H1 (cell line): Measurements from ENCODE around the gene SNAPC3. TPM values are rescaled to one million over a fixed set of nuclear protein-coding genes. Genes with fewer than 3 reads are reported as not detected.

Experiments used
- CTCF ChIA-PET: fragments of 300-600 bp; sonication (Branson Sonifier 250); formaldehyde crosslinking; loops from one replicate; lab custom pipeline; 2021; ENCODE audit not compliant: partially characterized antibody; lab: Charles Lee
- POLR2A ChIA-PET: fragments of 300-600 bp; sonication (Branson Sonifier 250); formaldehyde crosslinking; loops from one replicate; lab custom pipeline; 2021; ENCODE audit warnings: inconsistent platforms; ENCODE audit not compliant: partially characterized antibody; lab: Charles Lee
- DNase-seq, 2 experiments: peaks; one replicate each; pipeline versions ENCODE4 v3.0.0 to v3.0.0-alpha.2; 2010 to 2022; ENCODE audit warnings: low spot score in 2 of 2, low read depth in 1 of 2, mixed read lengths in 1 of 2
- FAIRE-seq: peaks from 2 replicates; lab custom pipeline; 2011; peaks lifted over from hg19 to GRCh38; lab: Jason Lieb, UNC
- H2AFZ ChIP-seq: 2 replicates; pipeline ENCODE4 v1.8.1; 2012; ENCODE audit warnings: low read length, inconsistent platforms
- H2AK5ac ChIP-seq: 2 replicates; pipeline ENCODE4 v1.6.1; 2013; ENCODE audit warnings: low read depth, low read length
- H2BK120ac ChIP-seq: replicated peaks from 2 replicates; pipeline ENCODE3; 2013; ENCODE audit warnings: low read depth, low read length, inconsistent platforms
- H2BK12ac ChIP-seq: 2 replicates; pipeline ENCODE4 v1.6.1; 2013; ENCODE audit warnings: low read depth, low read length
- H2BK15ac ChIP-seq: 2 replicates; pipeline ENCODE4 v1.6.1; 2013; ENCODE audit warnings: low read length
- H2BK20ac ChIP-seq: 2 replicates; pipeline ENCODE4 v1.6.1; 2013; ENCODE audit warnings: low read length
- H2BK5ac ChIP-seq: 2 replicates; pipeline ENCODE4 v1.6.1; 2013; ENCODE audit warnings: low read depth, low read length
- H3K14ac ChIP-seq: 2 replicates; pipeline ENCODE4 v1.6.1; 2013; ENCODE audit warnings: inconsistent platforms; ENCODE audit not compliant: insufficient read length
- H3K18ac ChIP-seq: 2 replicates; pipeline ENCODE4 v1.6.1; 2013; ENCODE audit warnings: low read length; ENCODE audit errors: extremely low read depth
- H3K23ac ChIP-seq: 2 replicates; pipeline ENCODE4 v1.6.1; 2013; ENCODE audit warnings: inconsistent platforms; ENCODE audit not compliant: insufficient read length
- H3K23me2 ChIP-seq: 2 replicates; pipeline ENCODE4 v1.6.1; 2013; ENCODE audit warnings: low read depth, low read length
- H3K27ac ChIP-seq: 2 replicates; pipeline ENCODE4 v1.6.1; 2011; ENCODE audit warnings: low read depth, low read length, inconsistent platforms
- H3K27me3 ChIP-seq, 4 experiments: replicated peaks in 1 of 4; 1 replicate in 1 of 4; 2 replicates in 3 of 4; pipeline versions ENCODE4 v1.6.1 to v1.8.1; 2011 to 2013; ENCODE audit warnings: low read length in 3 of 4, mild to moderate bottlenecking in 3 of 4, inconsistent platforms in 2 of 4, mixed read lengths in 2 of 4, moderate library complexity in 1 of 4; ENCODE audit not compliant: control insufficient read depth in 3 of 4, insufficient read depth in 3 of 4; ENCODE audit errors: extremely low read depth in 1 of 4
- H3K36me3 ChIP-seq, 4 experiments: 2 replicates each; pipeline versions ENCODE4 v1.6.1 to v1.8.1; 2011 to 2013; ENCODE audit warnings: mild to moderate bottlenecking in 4 of 4, low read length in 3 of 4, moderate library complexity in 2 of 4, control low read depth in 1 of 4, inconsistent platforms in 1 of 4; ENCODE audit not compliant: insufficient read depth in 4 of 4, control insufficient read depth in 2 of 4
- H3K4ac ChIP-seq: replicated peaks from 2 replicates; pipeline ENCODE3; 2013; ENCODE audit warnings: low read length, low read depth, mixed read lengths, inconsistent platforms; ENCODE audit not compliant: insufficient read length
- H3K4me1 ChIP-seq, 4 experiments: replicated peaks in 1 of 4; 1 replicate in 1 of 4; 2 replicates in 3 of 4; pipeline versions ENCODE4 v1.6.1 to v1.8.1; 2011 to 2013; ENCODE audit warnings: low read length in 3 of 4, inconsistent platforms in 2 of 4, mixed read lengths in 1 of 4; ENCODE audit not compliant: insufficient read depth in 4 of 4, control insufficient read depth in 3 of 4
- H3K4me2 ChIP-seq, 2 experiments: 2 replicates each; pipeline versions ENCODE4 v1.6.1 to v1.8.1; 2011 to 2013; ENCODE audit warnings: low read depth in 2 of 2, low read length in 2 of 2, control low read depth in 1 of 2, inconsistent platforms in 1 of 2, mild to moderate bottlenecking in 1 of 2; ENCODE audit not compliant: insufficient read depth in 1 of 2
- H3K4me3 ChIP-seq, 4 experiments: fragments of 200-600, 300-600 bp in 1 of 4; sonication (generic), shearing (Covaris generic), sonication (Bioruptor Twin) in 1 of 4; 2 replicates each; pipeline versions ENCODE4 v1.5.1 to v1.8.1; 2011 to 2016; ENCODE audit warnings: low read length in 4 of 4, low read depth in 3 of 4, control low read depth in 2 of 4, inconsistent platforms in 2 of 4, mild to moderate bottlenecking in 2 of 4, mixed read lengths in 1 of 4, moderate library complexity in 1 of 4; ENCODE audit not compliant: insufficient read depth in 2 of 4; ENCODE audit errors: extremely low read depth in 1 of 4
- H3K56ac ChIP-seq: replicated peaks from 2 replicates; pipeline ENCODE3; 2013; ENCODE audit warnings: low read depth, mild to moderate bottlenecking, mixed read lengths, low read length, inconsistent platforms; ENCODE audit not compliant: insufficient read length
- H3K79me1 ChIP-seq: 2 replicates; pipeline ENCODE4 v1.6.1; 2013; ENCODE audit warnings: low read depth, low read length, control low read depth
- H3K79me2 ChIP-seq, 2 experiments: 2 replicates each; pipeline versions ENCODE4 v1.6.1 to v1.8.1; 2012 to 2013; ENCODE audit warnings: low read length in 2 of 2, mild to moderate bottlenecking in 2 of 2, inconsistent platforms in 1 of 2; ENCODE audit not compliant: insufficient read depth in 2 of 2, control insufficient read depth in 1 of 2
- H3K9ac ChIP-seq, 4 experiments: replicated peaks in 1 of 4; 1 replicate in 1 of 4; 2 replicates in 3 of 4; pipeline versions ENCODE4 v1.6.1 to v1.8.1; 2011 to 2013; ENCODE audit warnings: low read depth in 3 of 4, low read length in 3 of 4, control low read depth in 2 of 4, mild to moderate bottlenecking in 2 of 4, moderate library complexity in 2 of 4, inconsistent platforms in 1 of 4; ENCODE audit errors: extremely low read depth in 1 of 4
- H3K9me3 ChIP-seq, 2 experiments: 2 replicates each; pipeline versions ENCODE4 v1.6.1 to v1.8.1; 2012 to 2013; ENCODE audit warnings: mild to moderate bottlenecking in 2 of 2, moderate library complexity in 2 of 2, control low read depth in 1 of 2, inconsistent platforms in 1 of 2, low read depth in 1 of 2, low read length in 1 of 2, mixed read lengths in 1 of 2; ENCODE audit not compliant: insufficient read depth in 2 of 2
- H4K20me1 ChIP-seq, 2 experiments: replicated peaks in 1 of 2; 2 replicates each; pipeline versions ENCODE3 to v1.8.1; 2011 to 2013; ENCODE audit warnings: inconsistent platforms in 2 of 2, low read length in 2 of 2, mild to moderate bottlenecking in 1 of 2; ENCODE audit not compliant: insufficient read depth in 2 of 2, control insufficient read depth in 1 of 2
- H4K5ac ChIP-seq: 2 replicates; pipeline ENCODE4 v1.6.1; 2013; ENCODE audit warnings: low read length, low read depth, mixed read lengths, inconsistent platforms; ENCODE audit not compliant: insufficient read length
- H4K8ac ChIP-seq: 2 replicates; pipeline ENCODE4 v1.8.0; 2013; ENCODE audit warnings: mild to moderate bottlenecking, moderate library complexity, low read length, inconsistent platforms; ENCODE audit not compliant: insufficient read depth; ENCODE audit errors: extremely low read depth
- H4K91ac ChIP-seq: replicated peaks from 2 replicates; pipeline ENCODE3; 2013; ENCODE audit warnings: low read length, mixed read lengths, inconsistent platforms; ENCODE audit not compliant: insufficient read length
- ASH2L ChIP-seq: fragments of 200-600, 300-600 bp; sonication (generic); IDR thresholded peaks from one replicate; pipeline ENCODE4 v1.7.1; 2017; ENCODE audit warnings: low read length
- BRCA1 ChIP-seq: IDR thresholded peaks from 2 replicates; pipeline ENCODE4 v1.6.1; 2012; ENCODE audit warnings: low read depth, low read length, improper control_type of control experiment
- SUZ12 ChIP-seq: fragments of 200-600 bp; sonication (generic); IDR thresholded peaks from 2 replicates; pipeline ENCODE4 v1.6.1; 2012; ENCODE audit warnings: mild to moderate bottlenecking, inconsistent platforms, low read length, moderate library complexity, mixed read lengths
- TBP ChIP-seq: IDR thresholded peaks from 2 replicates; pipeline ENCODE4 v1.6.1; 2011; ENCODE audit warnings: low read depth, low read length, improper control_type of control experiment
- WGBS, 2 experiments: shearing (Covaris generic) in 1 of 2; methylation state at CpG; one replicate each; pipeline versions ENCODE4 v1.1.6 to v1.1.7; 2013 to 2015; ENCODE audit warnings: low lambda C conversion rate in 2 of 2, mixed read lengths in 2 of 2, inconsistent platforms in 1 of 2, low coverage in 1 of 2, missing lambda C conversion rate in 1 of 2; ENCODE audit not compliant: insufficient replicate concordance in 2 of 2, insufficient coverage in 1 of 2, insufficient read length in 1 of 2; ENCODE audit errors: extremely low coverage in 1 of 2, missing lambda C conversion rate in 1 of 2; 5-methylcytosine and 5-hydroxymethylcytosine counted together
- polyA plus RNA-seq, 7 experiments: library from polyadenylated mRNA; depleted of rRNA in 3 of 7; stranded (reverse) in 5 of 7; unstranded in 2 of 7; fragments of >200 nt in 5 of 7; fragments of 200-250 nt in 2 of 7; gene quantifications; 1 replicate in 5 of 7; 2 replicates in 1 of 7; 4 replicates in 1 of 7; pipeline versions ENCODE4 v1.2.1 to v1.2.3, GENCODE V29; 2011 to 2013; ENCODE audit warnings: missing spikeins in 2 of 7, mixed read lengths in 2 of 7
- total RNA-seq: library from RNA; stranded (reverse); fragmentation: NEBNext Ultra II Directional; extraction: Animal tissue kit (Norgen Biotek cat#: 25700); gene quantifications from 2 replicates; pipeline ENCODE4 v1.2.1, GENCODE V29; 2021
- TF ChIP-seq, protein P1 (sequence below): IDR thresholded peaks from 2 replicates; pipeline ENCODE4 v1.6.1; 2011; ENCODE audit warnings: low read length, improper control_type of control experiment

The SNAPC3 gene
- total and polyA plus RNA-seq, 2 of the 8 experiments (the other 6 are each of a cell fraction or from before 2014, with no cell fraction given), result 11.9 to 25.8 TPM

DNA sequence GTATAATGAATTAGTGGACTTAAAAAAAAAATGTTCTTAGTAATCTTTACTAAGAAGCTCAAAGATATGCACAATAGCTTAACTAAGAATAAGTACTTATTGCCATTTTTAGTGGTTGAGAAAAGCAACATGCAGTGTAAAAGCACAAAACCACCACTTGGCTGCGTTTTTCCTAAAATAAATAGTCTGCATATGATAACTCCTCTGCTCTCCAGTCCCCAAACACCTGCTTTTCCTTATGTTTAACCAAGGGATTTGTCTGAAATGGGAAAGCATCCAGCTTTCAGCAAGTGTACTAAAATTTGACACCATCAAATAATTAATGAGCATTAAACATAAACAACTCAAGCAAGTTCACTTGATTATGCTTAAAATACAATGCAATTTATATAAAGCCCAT lies 46.7 kb downstream of the SNAPC3 start:
- no peak for FAIRE-seq
- Histone ChIP-seq H2BK15ac (no peak overlapping the region), H3K9ac (no peak overlapping the region), H2BK20ac (no peak overlapping the region), H2AFZ (no peak overlapping the region), H3K79me1 (no peaks in the 10 kb centered on the region)
- CTCF ChIA-PET, result interaction anchor here (0.9 to 1.6 kb wide), 9 partner anchors 10 to 1004 kb away, joined by 3 to 5 read pairs (median 3); no protein-coding TSS in a partner anchor
- TF ChIP-seq, protein P1, sequence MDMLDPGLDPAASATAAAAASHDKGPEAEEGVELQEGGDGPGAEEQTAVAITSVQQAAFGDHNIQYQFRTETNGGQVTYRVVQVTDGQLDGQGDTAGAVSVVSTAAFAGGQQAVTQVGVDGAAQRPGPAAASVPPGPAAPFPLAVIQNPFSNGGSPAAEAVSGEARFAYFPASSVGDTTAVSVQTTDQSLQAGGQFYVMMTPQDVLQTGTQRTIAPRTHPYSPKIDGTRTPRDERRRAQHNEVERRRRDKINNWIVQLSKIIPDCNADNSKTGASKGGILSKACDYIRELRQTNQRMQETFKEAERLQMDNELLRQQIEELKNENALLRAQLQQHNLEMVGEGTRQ, result no peak
- TF ChIP-seq BRCA1 (no peak), TBP (no peak), ASH2L (no peak), SUZ12 (no peak)
- TF ChIP-seq, all 59 proteins: peak for 0
- no peaks in the 10 kb centered on the region for H3K9me3 ChIP-seq
- no peaks in the 10 kb centered on the region for H3K4me1 ChIP-seq
- no peak for DNase-seq
- H4K8ac ChIP-seq, result no peak overlapping the region
- H4K5ac ChIP-seq, result no peak overlapping the region
- H3K4ac ChIP-seq, result no peak overlapping the region
- no peak overlapping the region for H3K14ac ChIP-seq
- H3K18ac ChIP-seq, result no peak overlapping the region
- no peak overlapping the region for H2AK5ac ChIP-seq
- WGBS, 2 experiments, result 84% methylated on average over 1 of the region's 1 CpG; no CpG with 5 or more reads in 1 of the 2 experiments
- H3K23ac ChIP-seq, result no peak overlapping the region
- H3K23me2 ChIP-seq, result no peaks in the 10 kb centered on the region
- no peaks in the 10 kb centered on the region for H3K27me3 ChIP-seq
- H2BK120ac ChIP-seq, result no peak overlapping the region
- no peak overlapping the region for H3K4me2 ChIP-seq
- H2BK12ac ChIP-seq, result no peak overlapping the region
- POLR2A ChIA-PET, result interaction anchor here (0.6 to 3.2 kb wide), 7 partner anchors 9 to 150 kb away, joined by 3 to 12 read pairs (median 7); partner anchors contain the start of gene PSIP1
- peaks cover 0 to 3% of the 10 kb centered on the region in 2 experiments for H4K20me1 ChIP-seq
- H2BK5ac ChIP-seq, result no peak overlapping the region
- no peak overlapping the region for H4K91ac ChIP-seq
- peaks cover 9 to 100% (median 74%) of the 10 kb centered on the region in 4 experiments; a peak in 7 of 8 replicates for H3K36me3 ChIP-seq
- no peaks in the 10 kb centered on the region for H3K79me2 ChIP-seq
- no peak overlapping the region for H3K27ac ChIP-seq
- H3K4me3 ChIP-seq, result no peak overlapping the region
- no peak overlapping the region for H3K56ac ChIP-seq
